HG02870 (cell line): Measurements from ENCODE around the gene MRPL54.

ENCODE experiments used
- ATAC-seq: cut with Tn5 transposase; IDR thresholded peaks from one replicate; pipeline ENCODE4 v1.9.1; 2021; ENCODE audit warnings: mild to moderate bottlenecking, moderate library complexity; ENCODE audit not compliant: unreplicated experiment

The MRPL54 gene

DNA sequence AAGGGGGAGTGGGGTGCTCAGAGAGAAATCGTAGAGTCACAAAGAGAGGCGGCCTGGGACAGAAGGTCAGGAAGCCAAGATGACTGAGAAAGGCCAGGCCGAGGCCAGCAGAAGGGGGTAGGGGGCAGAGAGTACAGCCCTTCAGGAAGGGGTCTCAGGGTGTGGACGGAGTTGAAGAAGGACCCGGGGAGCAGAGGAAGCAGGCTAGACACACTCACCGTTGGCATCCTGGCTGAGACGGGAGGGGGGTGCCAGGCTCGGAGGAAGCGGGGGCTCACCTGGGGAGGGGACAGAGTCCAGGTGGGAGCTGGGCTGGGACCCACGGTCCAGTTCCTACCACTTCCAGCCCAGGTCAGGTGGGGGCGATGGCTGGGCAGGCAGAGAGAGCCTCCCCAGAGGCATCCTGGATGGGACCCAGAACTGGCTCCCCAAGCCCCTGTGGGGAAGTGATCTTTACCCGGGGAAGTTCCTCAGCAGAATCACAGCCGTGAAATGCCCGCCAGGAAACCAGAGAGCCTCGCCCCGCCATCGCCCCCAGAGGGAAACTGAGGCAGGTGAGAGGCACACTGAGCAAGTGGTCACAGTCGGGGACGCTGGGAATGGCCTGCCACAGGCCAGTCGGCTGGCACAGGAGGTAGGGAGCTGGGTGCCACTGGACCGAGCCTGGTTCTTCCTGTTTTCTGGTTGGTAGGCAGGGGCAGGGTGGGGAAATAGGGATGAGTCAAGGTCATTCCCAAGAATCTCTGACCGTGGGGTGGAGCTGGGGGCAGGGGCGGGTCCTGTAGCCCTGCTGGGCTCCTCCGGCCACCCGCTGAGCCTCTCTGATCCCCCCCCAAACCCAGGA is 22.3 kb downstream of the MRPL54 start:
- no peak for ATAC-seq

DNA sequence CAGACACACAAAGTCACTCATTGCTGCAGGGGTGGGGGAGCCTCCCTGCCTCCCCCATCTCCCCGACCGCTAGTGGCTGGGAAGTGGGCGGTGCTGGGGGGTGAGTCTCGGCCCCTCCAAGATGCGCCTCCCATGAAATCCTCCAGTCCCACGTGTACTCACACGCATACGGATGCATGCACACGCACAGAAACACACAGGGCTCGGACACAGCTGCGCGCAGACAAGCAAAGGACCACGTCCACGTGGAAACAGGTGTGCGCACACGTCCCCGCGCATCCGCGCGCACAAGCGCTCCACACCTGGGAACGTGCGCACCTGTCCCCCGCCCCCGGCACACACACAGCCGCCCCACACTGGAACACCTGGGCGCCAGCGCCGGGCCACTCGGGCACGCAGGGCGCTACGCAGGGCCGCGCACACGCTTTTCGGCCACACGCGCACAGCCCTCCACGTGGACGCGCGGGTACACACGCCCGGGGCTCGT is 23.0 kb downstream of the MRPL54 start:
- no peak for ATAC-seq

DNA sequence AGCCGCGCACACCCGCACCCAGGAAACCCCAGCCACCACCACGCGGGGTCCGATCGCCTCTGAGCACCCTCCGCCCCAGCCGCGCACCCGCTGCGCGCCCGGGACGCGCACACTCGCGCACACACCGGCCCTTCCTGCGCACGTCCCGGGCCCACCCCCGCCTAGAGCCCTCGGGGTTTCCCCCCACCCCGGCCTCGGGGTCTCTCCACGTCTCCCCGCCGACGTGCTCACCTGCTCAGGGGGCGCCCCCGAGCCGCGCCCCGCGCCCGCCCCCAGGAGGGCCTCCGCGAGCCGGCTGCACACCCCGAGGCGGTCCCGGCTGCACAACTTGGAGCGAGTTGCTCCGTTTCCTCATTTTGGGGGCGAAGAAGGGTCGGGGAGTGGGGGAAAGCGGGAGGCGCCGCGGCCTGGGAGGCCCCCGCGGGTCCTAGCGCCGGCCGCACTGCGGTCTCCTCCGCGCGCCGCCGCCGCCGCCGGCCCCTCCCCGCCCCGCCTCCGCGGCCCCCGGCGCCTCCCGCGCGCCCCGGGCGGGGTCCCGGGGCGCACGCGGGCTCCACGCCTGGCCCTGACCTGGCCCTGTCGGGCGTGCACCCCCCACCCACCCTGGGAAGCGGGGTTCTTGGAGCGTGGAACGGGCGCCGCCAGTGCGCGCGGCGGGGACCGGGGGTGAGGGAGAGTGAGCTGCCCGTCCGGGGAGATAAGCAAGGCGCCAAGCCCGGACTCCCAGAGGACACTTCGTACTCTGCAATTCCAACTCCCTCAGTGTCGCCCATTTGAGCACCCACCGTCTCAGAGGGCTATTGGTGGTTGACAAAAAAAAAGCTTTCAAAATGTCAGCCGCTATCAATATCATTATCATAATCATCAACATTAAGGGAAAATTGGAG is 23.7 kb downstream of the MRPL54 start, which contains the start of gene MATK:
TSS of gene MATK (minus strand) at position 444 of the 887 bp plus-strand sequence. CDS start 1,246 bp downstream, outside the sequence.
- no peak for ATAC-seq

DNA sequence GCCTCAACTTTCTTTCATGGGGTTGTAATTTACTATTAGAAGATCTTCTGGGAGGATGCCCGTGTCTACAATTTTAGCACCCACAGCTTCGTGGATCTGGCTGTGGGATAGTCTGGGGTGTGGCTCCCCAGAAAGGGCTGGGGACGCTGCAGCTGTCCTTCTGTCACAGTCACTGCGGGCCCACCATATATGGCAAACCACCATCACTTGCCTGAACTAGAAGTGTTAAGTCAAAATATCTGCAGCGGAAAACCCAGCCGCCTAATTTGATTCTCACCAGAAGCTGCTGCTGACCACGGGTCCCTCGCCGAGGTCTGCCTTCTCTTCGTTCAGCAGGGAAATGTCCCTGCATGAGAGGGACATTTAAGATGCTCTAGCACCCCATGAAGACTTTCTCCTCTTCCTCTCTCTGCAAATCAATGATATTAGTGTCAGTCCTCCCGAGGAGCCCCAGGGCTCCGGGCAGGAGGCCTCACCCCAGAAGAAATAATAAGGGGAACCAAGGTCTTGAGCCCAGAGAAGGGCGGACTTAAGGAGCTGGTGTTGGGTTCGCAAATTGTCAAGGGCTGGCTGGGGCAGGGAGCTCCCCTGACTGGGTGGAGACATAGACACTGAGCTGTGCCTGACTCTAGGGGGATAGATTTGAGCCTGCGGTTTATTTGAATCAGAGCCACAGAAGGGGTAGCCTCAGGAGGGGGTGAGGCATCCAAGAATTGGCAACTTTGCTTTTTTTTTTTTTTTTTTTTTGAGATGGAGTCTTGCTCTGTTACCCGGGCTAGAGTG is 26.7 kb downstream of the MRPL54 start:
- ATAC-seq: no peak

DNA sequence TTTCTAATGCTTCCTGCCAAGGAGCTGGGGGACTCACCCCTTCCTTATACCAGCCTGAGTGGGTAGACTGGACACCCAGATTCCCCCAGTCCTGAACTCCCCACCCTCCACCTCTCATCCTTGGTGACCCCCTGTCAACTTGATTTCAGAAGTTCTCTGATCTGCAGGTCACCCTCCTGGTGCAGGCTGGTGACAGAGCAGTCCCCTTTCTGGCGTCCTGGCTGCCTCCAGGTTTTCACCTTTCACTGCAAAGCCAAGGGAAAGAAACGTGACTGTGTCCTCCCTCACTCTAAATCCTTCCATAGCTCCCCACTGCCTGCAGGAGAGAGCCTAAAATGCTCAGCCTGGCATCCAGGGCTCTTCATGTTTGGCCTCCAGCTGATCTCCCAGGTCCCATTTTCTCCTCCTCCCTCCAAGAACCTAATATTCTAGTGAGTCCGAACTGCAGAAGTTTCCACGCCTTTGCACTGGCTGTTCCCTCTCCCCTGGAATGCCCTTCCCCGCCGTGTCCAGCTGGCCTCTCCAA is 27.8 kb downstream of the MRPL54 start:
- ATAC-seq: no peak

DNA sequence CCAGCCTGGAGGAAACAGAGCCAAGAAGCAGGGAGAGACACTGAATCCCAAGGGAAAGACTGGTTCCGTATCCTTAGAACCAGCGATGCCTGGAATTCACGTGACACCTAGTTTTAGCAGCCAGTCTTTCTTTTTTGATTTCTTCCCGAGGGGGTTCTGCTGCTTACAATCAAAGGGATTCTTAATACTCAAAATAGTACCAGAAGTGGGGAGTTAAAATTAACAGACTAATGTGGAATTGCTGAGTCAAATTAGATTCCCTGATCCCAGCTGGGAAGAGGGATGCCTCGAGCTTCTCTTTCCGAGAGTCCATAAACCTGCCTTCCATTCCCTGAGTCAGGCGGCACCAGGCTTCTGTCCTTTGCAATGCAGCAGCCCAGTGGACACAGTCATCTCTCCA is 28.5 kb downstream of the MRPL54 start:
- ATAC-seq: no peak

DNA sequence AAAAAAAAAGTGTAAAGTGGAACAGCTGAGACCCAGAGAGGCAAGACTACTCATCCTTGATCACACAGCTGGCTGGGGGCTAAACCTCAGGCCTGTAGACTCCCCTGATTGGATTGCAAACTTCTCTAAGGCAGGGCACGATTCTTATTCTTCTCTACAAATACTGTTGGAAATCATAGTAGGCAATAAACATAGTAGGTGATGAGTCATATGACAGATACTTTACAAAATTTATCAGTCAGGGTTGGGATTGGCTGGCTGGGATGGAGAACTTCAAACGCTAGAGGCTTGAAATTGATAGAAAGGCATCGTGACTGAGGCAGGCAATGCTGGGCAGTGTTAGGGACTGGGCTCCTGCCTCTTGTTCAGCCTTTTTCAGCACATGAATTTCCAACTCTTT is 29.6 kb downstream of the MRPL54 start:
- ATAC-seq: no peak

DNA sequence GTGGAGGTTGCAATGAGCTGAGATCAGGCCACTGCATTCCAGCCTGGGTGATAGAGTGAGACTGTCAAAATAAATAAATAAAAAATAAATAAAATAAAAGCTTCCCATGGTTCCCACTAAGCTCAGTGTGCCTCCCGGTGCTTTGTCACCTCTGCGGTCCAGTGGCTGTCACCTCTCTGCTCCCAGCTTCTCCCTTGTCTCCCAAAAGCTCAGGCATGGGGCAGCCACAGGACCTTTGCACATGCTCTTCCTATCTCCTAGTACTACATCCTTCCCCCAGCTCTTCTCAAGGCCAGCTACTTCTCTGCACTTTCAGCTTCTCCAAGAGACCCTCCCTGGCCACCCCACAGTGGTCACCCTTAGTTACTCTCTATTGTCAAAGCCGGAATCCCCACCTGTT is 31.3 kb downstream of the MRPL54 start:
- no peak for ATAC-seq

DNA sequence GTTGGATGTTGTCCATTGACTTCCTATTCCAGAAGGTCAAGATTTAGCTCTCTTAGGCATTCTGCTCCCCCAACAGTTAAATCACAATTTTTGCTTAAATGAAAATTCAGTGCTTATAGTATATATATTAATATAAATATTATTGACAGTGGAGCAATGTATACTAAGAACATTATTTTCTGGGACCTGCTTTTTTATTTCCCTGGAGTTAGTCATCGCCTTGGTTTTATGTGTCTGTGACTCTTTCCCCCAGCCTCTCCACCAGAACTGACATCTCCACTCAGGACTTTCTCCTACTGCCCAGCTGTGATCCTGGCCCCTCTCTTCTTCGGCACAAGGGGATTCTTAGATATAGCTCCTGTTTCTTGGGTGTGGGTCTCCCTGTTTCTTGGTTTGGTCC is 33.9 kb downstream of the MRPL54 start:
- ATAC-seq: no peak

DNA sequence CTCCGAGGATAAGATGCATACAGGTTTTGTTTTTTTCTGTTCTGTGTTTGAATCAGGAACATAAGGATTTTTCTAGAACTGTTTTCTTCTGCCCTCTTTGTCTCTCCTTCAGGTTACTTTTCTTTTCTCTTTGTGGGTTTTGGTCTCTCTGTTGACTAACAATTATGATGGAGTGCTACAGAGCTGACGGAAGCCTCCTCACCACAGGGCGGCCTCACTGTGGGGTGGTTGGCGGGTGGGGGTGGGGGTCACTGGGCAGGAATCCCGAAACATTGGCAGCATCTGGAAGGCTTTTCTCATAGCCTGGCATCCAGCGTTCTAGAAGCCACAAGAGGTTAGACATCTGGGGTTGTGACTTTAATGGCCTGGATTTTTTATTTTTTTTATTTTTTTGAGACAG is 35.7 kb downstream of the MRPL54 start:
- ATAC-seq: no peak

DNA sequence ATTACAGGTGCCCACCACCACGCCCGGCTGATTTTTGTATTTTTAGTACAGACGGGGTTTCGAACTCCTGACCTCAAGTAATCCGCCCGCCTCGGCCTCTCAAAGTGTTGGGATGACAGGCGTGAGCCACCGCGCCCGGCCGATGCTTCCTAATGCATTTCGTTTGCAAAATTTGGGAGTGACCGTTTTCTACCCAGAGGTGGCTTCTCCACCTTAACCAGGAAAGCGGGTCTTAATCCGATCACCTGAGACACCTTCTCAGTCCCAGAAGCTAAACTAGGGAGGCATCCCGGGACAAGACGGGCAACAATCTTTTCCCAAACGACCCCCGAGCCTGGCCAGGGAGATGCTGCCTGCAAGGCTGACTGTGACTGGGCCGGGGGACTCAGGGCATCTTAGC is 38.5 kb downstream of the MRPL54 start:
- ATAC-seq: no peak

DNA sequence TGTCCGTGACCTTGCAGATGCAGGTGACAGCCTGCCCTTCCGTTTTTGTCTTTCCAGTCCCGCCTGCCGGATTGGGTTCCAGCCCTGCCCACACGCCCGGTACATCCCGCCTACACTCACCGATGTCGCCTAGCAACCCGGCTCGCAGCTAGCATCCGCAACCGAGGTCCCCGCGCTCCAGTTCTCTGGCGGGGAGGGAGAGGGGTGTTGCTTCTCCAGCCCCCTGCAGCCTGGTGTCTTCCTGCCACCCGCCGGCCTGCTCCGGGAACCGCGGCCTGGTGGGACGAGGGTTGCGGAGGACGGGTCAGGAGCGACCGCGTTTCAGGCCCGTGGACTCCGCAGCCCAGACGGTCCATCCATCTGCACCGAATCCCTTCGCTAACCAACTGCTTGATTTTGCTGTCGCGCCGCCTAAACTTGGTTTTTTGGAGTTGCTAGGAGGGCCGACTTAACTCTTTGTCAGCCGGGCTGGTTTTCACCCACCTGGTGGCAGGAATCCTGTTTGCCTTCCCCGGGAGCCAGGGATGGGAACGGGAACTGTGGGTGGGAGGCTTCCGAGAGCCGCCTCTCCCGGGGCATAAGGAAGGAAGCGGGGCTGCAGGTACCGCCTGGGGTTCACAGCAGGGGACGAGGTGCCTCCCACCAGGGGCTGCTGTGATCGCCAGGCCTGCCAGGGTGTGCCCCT is 39.1 kb downstream of the MRPL54 start:
- ATAC-seq: no peak

DNA sequence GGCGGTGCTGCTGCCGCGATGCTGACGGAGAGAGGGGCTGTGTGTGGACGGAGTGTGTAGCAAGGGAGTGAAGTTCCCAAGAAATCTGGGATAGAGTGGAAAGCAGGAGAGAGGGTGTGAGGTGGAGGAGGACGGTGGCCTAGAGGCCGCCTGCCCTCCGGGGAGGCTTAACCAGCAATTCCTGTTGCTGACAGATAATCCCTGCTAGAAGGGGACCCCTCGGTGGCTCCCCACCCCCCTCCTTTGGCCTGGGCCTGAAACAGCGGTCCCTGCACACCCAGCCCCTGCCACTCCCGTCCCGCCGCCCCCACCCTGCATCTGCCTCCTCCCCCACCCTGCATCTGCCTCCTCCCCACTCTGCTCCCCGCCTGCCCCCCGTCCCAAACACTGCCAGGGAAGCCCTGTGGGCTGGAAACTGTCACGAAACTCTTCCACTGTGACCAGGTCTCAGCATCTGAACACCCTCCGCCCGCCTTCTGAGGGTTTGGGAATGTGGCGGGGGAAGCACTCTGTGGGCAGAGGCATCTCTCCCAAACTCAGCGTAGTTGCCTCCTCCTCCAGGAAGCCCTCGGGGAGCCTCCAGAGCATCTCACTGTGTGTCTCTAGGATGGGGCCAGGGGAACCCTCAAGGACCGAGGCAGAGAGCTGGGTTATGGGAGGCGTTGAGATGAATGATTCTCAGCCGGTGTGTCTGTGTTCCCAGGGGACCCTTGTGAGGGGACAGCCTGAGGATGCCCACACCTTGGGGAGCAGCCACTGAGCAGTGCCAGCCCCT is 40.8 kb downstream of the MRPL54 start:
- ATAC-seq: no peak

DNA sequence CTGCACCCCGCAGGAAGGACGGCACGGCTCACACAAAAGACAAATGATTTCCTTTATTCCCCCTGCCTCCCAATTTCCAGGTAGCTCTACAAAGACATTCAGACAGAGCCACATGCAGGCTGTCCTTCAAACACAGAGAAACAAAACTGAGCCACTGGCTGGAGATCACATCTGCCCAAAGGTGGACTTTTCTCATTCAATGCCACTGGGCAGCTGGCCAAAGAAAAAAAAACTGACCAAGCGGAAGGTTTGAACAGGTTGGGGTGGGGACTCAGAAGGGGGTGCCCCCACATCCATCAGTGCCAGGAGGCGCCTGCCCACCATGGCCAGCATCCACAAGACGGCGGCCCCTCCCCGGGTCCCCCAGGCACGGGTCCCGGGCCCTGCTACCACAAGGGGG is 41.5 kb downstream of the MRPL54 start:
- no peak for ATAC-seq

DNA sequence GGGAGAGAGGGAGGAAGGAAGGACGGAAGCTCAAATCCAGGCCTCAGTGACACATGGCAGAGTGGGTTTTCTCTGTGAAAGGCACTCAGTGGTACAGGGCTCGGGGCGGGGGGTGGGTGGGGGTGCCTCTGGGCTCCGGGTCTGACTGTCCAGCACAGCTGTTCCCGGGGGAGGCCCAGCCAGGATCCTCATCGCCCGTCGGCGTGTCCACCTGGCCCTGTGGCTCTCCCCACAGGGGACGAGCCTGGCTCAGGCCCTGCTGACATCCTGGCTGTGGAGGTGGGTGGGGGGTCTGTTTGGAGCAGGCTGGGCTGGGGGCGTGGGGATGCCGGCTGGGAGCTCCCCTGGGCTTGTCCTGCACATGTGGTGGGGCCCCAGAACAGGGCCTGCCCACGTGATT is 41.9 kb downstream of the MRPL54 start:
- ATAC-seq: no peak

DNA sequence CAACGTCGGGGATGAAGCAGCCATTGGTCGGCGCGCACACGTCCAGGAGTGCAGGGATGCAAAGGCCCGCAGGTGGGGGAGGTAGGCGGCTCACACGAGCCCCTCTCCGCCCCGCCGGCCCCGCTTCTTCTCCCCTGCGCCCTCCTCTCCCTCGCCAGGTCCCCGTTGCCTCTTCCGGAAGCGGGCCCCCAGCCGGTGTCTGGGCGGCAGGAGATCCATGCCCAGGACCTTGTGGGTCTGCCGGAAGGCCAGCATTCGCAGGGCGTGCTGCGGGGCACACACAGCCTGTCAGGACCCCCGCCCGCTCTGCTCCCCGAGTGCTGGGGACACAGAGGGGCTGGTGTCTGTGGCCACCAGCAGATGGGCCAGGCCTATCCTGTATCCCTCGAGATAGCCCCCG is 43.4 kb downstream of the MRPL54 start:
- ATAC-seq: no peak

DNA sequence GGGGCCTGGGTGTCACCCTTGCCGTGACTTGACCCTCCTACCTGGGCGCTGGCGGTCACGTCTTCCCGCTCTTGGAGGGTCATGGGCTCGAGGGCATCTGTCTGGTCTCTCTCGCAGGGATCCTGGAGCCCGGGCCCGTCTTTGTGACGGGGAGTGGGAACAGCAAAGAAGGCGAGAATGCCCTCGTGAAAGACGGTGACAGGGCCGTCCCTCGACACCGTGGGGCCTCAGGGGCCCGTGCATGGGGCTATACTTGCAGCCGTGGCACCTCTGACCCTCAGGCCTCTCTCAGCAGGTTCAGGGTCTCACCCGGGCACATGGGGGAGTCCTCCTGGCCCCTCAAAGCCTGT is 44.6 kb downstream of the MRPL54 start:
- no peak for ATAC-seq

DNA sequence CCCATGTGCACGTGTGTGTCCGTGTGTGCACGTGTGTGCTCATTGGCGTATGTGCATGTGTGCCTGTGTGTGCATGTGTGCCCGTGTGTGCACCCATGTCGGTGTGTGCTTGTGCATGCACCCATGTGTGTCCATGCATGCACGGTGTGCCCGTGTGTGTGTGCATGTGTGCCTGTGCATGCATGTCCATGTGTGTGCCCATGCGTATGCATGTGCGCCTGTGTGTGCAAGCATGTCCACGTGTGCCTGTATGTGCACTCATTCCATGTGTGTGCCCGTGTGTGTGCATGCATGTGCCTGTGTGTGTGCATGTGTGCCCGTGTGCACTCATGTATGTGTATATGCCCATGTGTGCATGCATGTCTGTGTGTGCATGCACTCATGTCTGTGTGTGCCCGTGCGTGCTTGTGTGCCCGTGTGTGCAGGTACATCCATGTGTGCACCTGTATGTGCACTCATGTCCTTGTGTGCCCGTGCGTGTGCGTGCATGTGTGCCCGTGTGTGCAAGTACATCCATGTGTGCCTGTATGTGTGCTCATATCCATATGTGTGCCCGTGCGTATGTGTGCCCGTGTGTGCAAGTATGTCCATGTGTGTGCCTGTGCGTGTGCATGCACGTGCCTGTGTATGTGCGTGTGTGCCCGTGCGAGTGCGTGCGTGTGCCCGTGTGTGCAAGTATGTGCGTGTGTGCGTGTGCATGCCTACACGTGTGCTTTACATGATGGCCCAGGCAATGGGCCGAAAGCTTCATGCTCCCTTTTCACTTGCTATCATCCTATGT is 45.3 kb downstream of the MRPL54 start:
- ATAC-seq: no peak
